Adrenal gland (tissue), 12 donors: Measurements from ENCODE around the gene SLC7A6OS. TPM values are rescaled to one million over a fixed set of nuclear protein-coding genes. Genes with fewer than 3 reads are reported as not detected.
A peak's percentile ranks its signal among the peaks of the same experiment; 100 is the strongest.

ENCODE experiments used
- DNase-seq, 7 donors: peaks; one replicate each; pipeline ENCODE4 v3.0.0-alpha.2; 2019 to 2020
- H3K27ac ChIP-seq, 5 donors: fragments of 200-600 bp; sonication (generic) in 4 of 5; 1 replicate in 3 of 5; 2 replicates in 2 of 5; pipeline versions ENCODE4 v1.5.1 to v1.8.0; 2016 to 2020; ENCODE audit warnings: mild to moderate bottlenecking in 1 of 5
- H3K27me3 ChIP-seq: fragments of 200-600 bp; 2 replicates; pipeline ENCODE4 v1.8.0; 2021
- H3K36me3 ChIP-seq, 2 donors: fragments of 200-600 bp; replicated peaks in 1 of 2; 1 replicate in 1 of 2; 2 replicates in 1 of 2; pipeline versions ENCODE4 v1.5.1 to v1.8.0; 2018 to 2022
- H3K4me1 ChIP-seq, 2 donors: fragments of 200-600 bp; replicated peaks in 1 of 2; 1 replicate in 1 of 2; 2 replicates in 1 of 2; pipeline versions ENCODE4 v1.5.1 to v1.8.0; 2018 to 2021
- H3K4me3 ChIP-seq, 4 donors: fragments of 200-600 bp; sonication (generic) in 3 of 4; one replicate each; pipeline ENCODE4 v1.5.1; 2016 to 2018
- H3K9me3 ChIP-seq, 3 donors: fragments of 200-600 bp; sonication (generic) in 1 of 3; replicated peaks in 1 of 3; 1 replicate in 2 of 3; 2 replicates in 1 of 3; pipeline versions ENCODE4 v1.5.1 to v1.8.0; 2016 to 2021
- CTCF ChIP-seq, 6 experiments: fragments of 450-650 bp in 4 of 6; fragments of 200-600 bp in 2 of 6; sonication (generic) in 1 of 6; IDR thresholded peaks; 1 replicate in 5 of 6; 2 replicates in 1 of 6; pipeline versions ENCODE4 v1.5.1 to v1.8.0; 2016 to 2021; ENCODE audit warnings: antibody characterized with exemption in 6 of 6, mild to moderate bottlenecking in 2 of 6, moderate library complexity in 1 of 6
- POLR2A ChIP-seq, 2 donors: fragments of 450-650 bp; IDR thresholded peaks; one replicate each; pipeline ENCODE4 v1.6.1; 2017; ENCODE audit warnings: antibody characterized with exemption in 2 of 2, mild to moderate bottlenecking in 2 of 2, moderate library complexity in 1 of 2
- whole genome bisulfite sequencing, 4 donors: extraction: QIAGEN DNeasy Blood & Tissue Kit in 2 of 4; methylation state at CpG; one replicate each; pipeline versions ENCODE4 v1.1.5 to v1.1.7; 2013 to 2017; 5-methylcytosine and 5-hydroxymethylcytosine counted together
- intact Hi-C, 2 donors: fragments of 100-400 bp; cut with DNase I; formaldehyde crosslinking; loops; one replicate each; pipeline versions ENCODE4 v1.14.1 to v1.15.0; 2022 to 2023
- polyA plus RNA-seq, 3 donors: library from polyadenylated mRNA; stranded (reverse); fragments of 200-250 nt in 2 of 3; fragments of 350-450 nt in 1 of 3; fragmentation: Illumina TruSeq in 1 of 3; extraction: RNeasy Lipid Tissue Mini Kit (QIAGEN cat#74804) in 1 of 3; gene quantifications; one replicate each; pipeline ENCODE4 v1.2.3, GENCODE V29; 2013 to 2014
- total RNA-seq, 9 donors: library from RNA; depleted of rRNA in 4 of 9; stranded (reverse); fragments of >200 nt in 4 of 9; fragments of 120-200 nt in 1 of 9; fragmentation: NEBNext Ultra II Directional in 1 of 9; extraction: Animal tissue kit (Norgen Biotek cat#: 25700) in 1 of 9; gene quantifications; one replicate each; pipeline versions ENCODE4 v1.1.0 to v1.2.4, GENCODE V29; 2013 to 2023
- donor health status: healthy with polysubstance abuse.
- donor health status: Bipolar disorder and iron deficiency.
- donor health status: DM: yes; HTN: yes; CAD: no.
- donor health status: DM: no; HTN: no; CAD: no.
- donor health status: DM: no; HTN: no; CAD: no.
- donor health status: DM: yes; HTN: yes; CAD: no.

Gene SLC7A6OS
- total and polyA plus RNA-seq, 12 donors, result 5.7 to 18.6 (median 13.8) TPM

DNA sequence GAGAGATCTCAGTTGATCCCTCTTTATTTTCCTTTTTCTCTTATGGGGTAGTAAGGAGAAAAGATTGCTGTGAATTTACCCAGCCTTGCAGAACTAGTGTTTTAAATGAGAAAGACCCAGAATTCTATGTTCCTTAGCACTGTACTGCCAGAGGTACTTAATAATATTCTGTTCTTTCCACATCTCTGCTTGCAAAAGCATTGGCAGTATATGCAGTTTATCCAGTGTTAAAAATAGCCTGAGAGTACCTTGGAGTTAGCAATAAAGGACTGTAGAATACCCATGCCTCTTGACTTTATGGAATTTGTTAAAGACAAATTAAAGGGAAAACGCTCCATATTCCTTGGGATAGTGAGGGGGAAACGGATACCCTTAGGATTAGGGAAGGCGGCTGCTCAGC, 34.5 kb downstream of the SLC7A6OS start:
- WGBS, 4 donors, result 57 to 85% (median 71%) methylated on average over 3 of the region's 3 CpGs
- Histone ChIP-seq H3K4me3 (no peak overlapping the region), H3K27ac (peak overlapping the region in 3 of 5 donors; percentile 49 to 57 (median 56)), H3K9me3 (no peaks in the 10 kb centered on the region), H3K36me3 (peaks cover 0 to 15% of the 10 kb centered on the region in 2 donors), H3K27me3 (no peaks in the 10 kb centered on the region), H3K4me1 (peaks cover 29 to 30% of the 10 kb centered on the region in 2 donors)
- TF ChIP-seq POLR2A (IDR thresholded peaks at IDR 0.05), result no peak
- TF ChIP-seq CTCF (IDR thresholded peaks at IDR 0.05), result no peak
- no peak for DNase-seq
- intact Hi-C loops, result no loop called here

- Histone ChIP-seq H3K27me3 (no peaks in the 10 kb centered on the region), H3K4me1 (peaks cover 34 to 35% of the 10 kb centered on the region in 2 donors), H3K4me3 (no peak overlapping the region), H3K36me3 (peaks cover 0 to 15% of the 10 kb centered on the region in 2 donors), H3K27ac (peak overlapping the region in 3 of 5 donors; percentile 49 to 57 (median 56)), H3K9me3 (no peaks in the 10 kb centered on the region)
- TF ChIP-seq POLR2A (IDR thresholded peaks at IDR 0.05), result no peak
- no peak for TF ChIP-seq CTCF (IDR thresholded peaks at IDR 0.05)
- intact Hi-C loops, result no loop called here
- WGBS, 4 donors, result 57 to 78% (median 62%) methylated on average over 4 of the region's 4 CpGs
- DNase-seq, result no peak
These were observed 35.0 kb downstream of the SLC7A6OS start for GRCh38 chr16:68275611-68276191.

DNA sequence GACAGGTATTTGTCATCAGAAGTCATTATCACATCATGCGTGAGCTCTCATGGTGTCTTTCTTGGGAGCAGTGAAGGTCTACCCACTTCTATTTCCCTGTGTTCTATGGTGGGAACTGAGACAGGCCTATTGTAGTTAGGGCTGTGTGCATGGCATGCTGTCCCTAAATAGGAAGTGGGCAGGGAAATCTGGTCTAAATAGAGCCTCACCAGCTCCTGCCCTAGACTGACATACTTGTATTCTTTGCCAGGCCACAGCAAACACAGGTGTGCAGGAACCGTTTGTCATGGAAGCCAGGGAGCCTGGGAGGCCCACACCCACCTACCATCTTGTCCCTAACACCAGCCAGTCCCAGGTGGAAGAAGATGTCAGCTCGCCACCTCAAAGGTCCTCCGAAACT, 36.3 kb downstream of the SLC7A6OS start:
- peaks cover 42 to 43% of the 10 kb centered on the region in 2 donors for H3K4me1 ChIP-seq
- TF ChIP-seq POLR2A (IDR thresholded peaks at IDR 0.05) (no peak), CTCF (IDR thresholded peaks at IDR 0.05) (no peak)

DNA sequence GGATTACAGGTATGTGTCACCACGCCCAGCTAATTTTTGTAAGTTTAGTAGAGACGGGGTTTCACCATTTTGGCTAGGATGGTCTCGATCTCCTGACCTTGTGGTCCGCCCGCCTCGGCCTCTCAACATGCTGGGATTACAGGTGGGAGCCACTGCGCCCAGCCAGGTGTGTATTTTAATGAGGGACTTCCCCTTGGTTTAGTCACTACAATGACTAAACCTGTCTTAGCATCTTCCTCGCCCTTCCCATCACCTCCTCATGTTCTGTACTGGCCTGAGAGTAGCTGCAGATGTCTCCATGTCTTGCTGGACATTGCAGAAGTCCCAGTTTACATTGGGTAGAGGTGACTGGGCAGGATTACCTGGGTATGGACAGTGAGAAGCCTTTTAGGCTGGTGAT, 36.9 kb downstream of the SLC7A6OS start:
- Histone ChIP-seq H3K4me1 (peaks cover 42 to 43% of the 10 kb centered on the region in 2 donors), H3K36me3 (peaks cover 0 to 15% of the 10 kb centered on the region in 2 donors), H3K9me3 (no peaks in the 10 kb centered on the region), H3K27ac (no peak overlapping the region), H3K4me3 (no peak overlapping the region), H3K27me3 (no peaks in the 10 kb centered on the region)
- DNase-seq, result no peak
- 83 to 98% (median 94%) methylated on average over 8 of the region's 8 CpGs for WGBS, 4 donors
- TF ChIP-seq POLR2A (IDR thresholded peaks at IDR 0.05) (no peak), CTCF (IDR thresholded peaks at IDR 0.05) (no peak)
- intact Hi-C loops, result no loop called here

More for the DNA sequence above, 36.3 kb downstream of the SLC7A6OS start:
- WGBS, 4 donors, result 92 to 100% (median 95%) methylated on average over 2 to 4 of the region's 4 CpGs
- Histone ChIP-seq H3K27me3 (no peaks in the 10 kb centered on the region), H3K36me3 (peaks cover 0 to 15% of the 10 kb centered on the region in 2 donors), H3K27ac (peak overlapping the region in 1 of 5 donors; percentile 13), H3K9me3 (no peaks in the 10 kb centered on the region), H3K4me3 (no peak overlapping the region)
- no peak for DNase-seq
- intact Hi-C loops, result no loop called here
